Prostate gland (tissue), 1 donor: Measurements from ENCODE around the gene RHBDD2.

Source experiments
- POLR2A ChIP-seq: fragments of 450-650 bp; IDR thresholded peaks from one replicate; pipeline ENCODE4 v1.6.1; 2016; ENCODE audit warnings: antibody characterized with exemption, mild to moderate bottlenecking
- POLR2AphosphoS5 ChIP-seq: sonication (generic); formaldehyde crosslinking; IDR thresholded peaks from one replicate; pipeline ENCODE4 v1.6.1; 2017; ENCODE audit warnings: antibody characterized with exemption

- TF ChIP-seq POLR2AphosphoS5 (no peak), POLR2A (no peak)
Measured at GRCh38 chr7:75914169-75914654, 35.4 kb downstream of the RHBDD2 start.
